GM12801 (cell line): ENCODE data around the gene BACH2.

Source experiments
- TF ChIP-seq, protein P1 (sequence below): IDR thresholded peaks from one replicate; pipeline ENCODE4 v1.5.1; 2011; ENCODE audit warnings: control low read depth; ENCODE audit not compliant: insufficient read length; ENCODE audit errors: extremely low read depth

Gene BACH2

DNA sequence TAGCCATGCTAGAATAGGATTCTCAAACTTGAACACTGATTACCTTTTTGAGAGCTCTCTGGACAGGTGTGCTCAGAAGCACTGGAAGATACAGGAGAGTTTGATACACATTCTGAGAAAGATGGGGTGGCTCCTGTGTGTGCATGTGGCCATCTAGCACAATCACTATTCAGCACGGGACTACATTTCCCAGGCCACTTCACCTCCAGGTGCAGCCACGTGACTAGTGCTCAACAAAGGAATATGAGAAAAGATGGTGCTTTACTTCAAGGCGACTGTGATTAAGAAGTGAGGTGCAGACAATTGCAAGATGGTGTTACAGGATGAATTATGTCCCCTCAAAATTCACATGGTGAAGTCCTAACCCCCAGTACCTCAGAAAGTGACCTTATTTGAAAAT is 103.8 kb downstream of the BACH2 start:
- TF ChIP-seq, protein P1, sequence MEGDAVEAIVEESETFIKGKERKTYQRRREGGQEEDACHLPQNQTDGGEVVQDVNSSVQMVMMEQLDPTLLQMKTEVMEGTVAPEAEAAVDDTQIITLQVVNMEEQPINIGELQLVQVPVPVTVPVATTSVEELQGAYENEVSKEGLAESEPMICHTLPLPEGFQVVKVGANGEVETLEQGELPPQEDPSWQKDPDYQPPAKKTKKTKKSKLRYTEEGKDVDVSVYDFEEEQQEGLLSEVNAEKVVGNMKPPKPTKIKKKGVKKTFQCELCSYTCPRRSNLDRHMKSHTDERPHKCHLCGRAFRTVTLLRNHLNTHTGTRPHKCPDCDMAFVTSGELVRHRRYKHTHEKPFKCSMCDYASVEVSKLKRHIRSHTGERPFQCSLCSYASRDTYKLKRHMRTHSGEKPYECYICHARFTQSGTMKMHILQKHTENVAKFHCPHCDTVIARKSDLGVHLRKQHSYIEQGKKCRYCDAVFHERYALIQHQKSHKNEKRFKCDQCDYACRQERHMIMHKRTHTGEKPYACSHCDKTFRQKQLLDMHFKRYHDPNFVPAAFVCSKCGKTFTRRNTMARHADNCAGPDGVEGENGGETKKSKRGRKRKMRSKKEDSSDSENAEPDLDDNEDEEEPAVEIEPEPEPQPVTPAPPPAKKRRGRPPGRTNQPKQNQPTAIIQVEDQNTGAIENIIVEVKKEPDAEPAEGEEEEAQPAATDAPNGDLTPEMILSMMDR = no peak

DNA sequence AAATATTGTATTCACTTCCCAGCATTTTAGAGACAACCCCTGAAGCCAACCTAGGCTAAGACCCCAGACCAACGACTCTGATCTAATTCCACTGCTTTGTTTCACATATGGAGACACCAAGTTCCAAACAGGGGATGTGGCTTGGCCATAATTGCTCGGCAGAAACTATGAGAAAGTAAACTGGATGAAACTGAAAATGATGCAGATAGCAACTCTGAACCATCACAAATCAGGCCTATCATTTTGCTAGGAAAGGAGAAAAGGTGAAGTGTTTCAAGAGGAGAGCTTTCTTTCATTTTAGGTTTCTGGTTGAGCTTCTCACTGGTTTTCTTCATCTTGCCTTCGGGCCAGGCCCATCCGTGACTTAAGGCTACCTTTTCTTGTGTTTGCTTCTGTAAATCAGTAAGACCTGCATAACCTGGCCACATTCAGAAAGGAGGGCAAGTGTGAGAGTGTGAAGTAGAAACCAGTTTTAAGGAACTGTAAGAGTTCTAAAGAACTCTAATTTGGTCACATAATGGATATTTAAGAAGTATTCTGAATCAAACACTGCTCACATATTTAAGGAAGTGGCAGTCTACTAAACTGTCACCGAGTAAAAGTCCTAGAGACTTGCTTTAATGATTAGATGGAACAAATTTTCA is 105.8 kb downstream of the BACH2 start:
- TF ChIP-seq, protein P1 = no peak

DNA sequence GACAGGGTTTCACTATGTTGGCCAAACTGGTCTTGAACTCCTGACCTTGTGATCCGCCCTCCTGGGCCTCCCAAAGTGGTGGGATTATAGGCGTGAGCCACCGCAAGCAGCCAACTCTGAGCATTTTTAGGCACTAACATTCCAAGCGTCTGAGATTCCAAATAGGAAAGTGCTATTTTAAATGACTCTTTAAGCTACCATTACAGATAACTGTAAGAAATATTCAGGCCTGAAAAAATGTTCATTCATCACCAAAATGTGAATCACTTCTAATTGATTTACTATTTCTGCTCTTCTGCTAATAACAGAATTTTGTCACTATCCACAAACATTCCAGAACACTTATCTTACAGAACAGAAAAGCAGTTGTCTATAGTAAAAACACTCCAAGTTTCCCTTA is 106.5 kb downstream of the BACH2 start:
- TF ChIP-seq, protein P1 = no peak

DNA sequence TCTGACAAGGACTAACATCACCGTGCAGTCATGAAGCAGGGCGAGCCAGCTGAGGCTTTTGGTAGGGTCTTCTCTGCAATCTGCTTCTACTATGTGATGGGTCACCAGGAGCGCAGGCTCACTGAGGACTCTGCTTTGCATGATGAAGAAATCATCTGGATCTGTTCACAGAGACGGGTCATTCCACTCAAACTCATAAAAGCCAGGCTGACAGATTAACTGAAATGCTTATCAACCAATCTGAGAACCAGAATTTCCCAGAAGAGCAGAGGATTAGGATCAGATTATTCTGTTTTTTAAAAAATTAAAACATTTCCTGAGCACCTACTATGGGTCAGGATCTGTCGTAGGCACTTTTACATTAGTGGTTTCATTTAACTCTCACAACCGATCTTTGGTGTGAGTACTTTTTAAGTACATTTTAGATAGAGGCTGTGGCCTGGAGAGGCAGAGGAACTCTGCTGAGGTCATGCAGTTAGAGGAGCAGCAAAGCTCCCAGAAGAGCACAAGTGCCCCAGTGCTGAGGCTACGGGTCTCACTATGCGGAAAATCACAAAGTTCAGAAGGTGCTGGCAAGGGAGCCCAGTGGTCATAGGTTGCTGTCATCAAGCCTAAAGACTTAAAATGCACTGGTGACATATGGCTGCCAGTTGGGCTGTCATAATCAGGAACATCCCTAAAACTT is 109.1 kb downstream of the BACH2 start:
- TF ChIP-seq, protein P1 = no peak

DNA sequence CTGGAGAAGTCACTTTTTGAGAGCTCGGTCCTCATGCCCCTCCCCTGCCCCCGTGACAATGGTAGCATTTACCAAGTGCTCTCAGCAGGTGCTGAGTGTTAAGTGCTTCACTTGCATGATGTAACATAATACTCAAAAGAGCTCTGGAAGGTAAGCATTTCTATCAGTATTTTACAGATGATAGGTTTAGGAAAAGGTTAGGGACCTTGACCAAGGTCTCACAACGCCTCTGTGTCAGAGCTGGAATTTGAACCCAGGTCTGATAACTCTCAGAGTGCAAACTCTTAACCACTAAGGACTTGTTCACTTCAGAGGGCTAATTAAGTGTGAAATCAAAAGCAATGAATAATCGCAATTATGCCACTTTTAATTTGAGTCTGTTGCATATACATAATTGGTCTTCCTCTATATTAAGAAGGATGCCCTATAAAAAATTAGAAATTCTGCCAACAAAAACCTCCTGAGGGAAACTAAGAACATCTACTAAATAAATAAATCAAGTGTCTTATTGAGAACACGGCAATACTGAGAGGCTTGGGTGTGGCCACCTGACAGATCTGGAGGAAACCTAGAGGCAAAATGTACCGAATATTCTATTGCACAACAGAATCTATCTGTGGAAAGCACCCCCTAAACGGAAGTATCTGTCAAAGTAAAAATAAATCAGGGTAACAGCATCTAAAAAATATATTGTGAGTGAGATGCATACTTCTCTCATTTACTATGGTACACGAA is 109.8 kb downstream of the BACH2 start:
- TF ChIP-seq, protein P1 = no peak

DNA sequence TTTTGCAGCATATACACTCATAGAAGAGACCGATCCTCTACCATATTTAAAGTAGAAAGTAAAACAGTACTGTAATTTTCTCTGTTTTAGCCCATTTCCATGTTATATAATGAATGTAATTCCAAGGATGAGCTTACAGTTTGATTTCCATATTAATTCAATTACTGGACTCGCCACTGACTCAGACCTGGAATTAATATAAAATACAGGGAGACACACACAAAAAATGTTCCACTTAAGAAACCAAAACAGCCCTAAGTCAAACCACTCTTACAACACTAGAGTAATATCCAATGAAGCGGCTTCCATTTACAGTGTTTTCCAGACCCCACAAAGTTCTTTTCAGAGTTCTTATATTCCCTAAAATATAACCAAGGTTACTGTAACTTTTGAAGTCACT is 110.6 kb downstream of the BACH2 start:
- TF ChIP-seq, protein P1 = no peak
